ENCODE measurements around the gene LMBR1. TPM values are rescaled to one million over a fixed set of nuclear protein-coding genes. Genes with fewer than 3 reads are reported as not detected.

The LMBR1 gene
- total and polyA plus RNA-seq, 2 donors (not counting 1 experiment from before 2014, with no cell fraction given), result 19.7 to 85.2 TPM

DNA sequence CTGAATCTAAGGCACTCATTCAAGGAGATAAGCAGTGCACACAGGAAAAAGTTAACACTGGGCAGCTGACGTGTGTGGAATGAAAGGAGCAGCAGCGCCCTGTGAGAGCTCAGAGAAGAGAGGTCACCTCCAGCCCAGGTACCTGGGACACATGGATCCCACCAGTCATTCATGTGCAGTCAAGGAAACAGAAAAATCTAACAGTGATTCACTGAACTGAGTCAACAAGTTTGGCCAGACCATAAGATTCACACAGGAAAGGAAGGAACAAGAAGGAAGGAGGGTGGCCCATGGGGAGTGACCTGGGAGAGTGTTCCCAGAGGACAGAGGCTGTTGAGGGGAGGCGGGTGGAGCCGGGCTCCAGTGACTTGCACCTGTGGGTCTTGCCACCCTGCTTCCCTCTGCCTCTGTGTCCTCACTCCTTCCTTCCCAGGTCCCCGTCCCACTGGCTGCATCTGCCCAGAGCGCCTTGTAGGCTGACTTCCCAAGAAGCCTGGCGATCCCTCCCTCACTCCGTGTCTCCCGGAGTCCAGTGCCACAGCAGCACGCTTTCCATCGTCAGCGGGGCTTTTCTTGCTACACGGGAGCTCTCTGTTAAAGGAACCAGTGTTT lies 224.7 kb downstream of the LMBR1 start:
- no peak overlapping the region for H3K4me3 Mint-ChIP-seq

DNA sequence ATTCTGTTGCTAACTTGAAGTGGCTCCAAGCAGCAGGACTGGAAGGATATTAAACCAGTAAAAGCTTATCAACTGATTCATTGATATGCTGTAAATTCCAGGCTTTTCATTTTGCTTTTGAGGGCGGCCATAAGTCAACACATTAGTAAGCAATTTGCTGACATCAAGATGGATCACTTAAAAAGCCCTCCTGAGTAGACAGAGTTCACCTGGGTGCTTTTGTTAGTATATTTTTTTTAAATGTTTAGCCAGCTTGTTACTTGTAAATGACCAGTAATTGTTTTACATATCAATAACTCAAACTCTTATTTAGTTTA lies 225.9 kb downstream of the LMBR1 start:
- CTCF ChIA-PET, result no interaction called here
- ATAC-seq (ENCODE audit: low read depth), result no peak
- H3K9me3 ChIP-seq (ENCODE audit: control extremely low read depth in 1 of 3, control insufficient read depth in 2 of 3, insufficient read depth in 1 of 3, low read length in 2 of 3), result no peaks in the 10 kb centered on the region

More for the DNA sequence above, 224.7 kb downstream of the LMBR1 start:
- Histone ChIP-seq H3K79me2 (ENCODE audit: control insufficient read depth, insufficient read depth, low read length) (no peaks in the 10 kb centered on the region), H3K9me3 (ENCODE audit: control extremely low read depth in 1 of 3, control insufficient read depth in 2 of 3, insufficient read depth in 1 of 3, low read length in 2 of 3) (no peaks in the 10 kb centered on the region), H3K4me3 (ENCODE audit: control extremely low read depth in 1 of 5, extremely low read depth in 1 of 5, insufficient read depth in 1 of 5, low read depth in 2 of 5, low read length in 4 of 5) (no peak overlapping the region), H3K27me3 (replicated peaks in 1 of 4; ENCODE audit: control extremely low read depth in 1 of 4, control insufficient read depth in 3 of 4, insufficient read depth in 4 of 4, low read length in 3 of 4) (no peaks in the 10 kb centered on the region), H3K27ac (ENCODE audit: low read length in 2 of 2) (no peak overlapping the region), H3K9ac (ENCODE audit: low read length) (no peak overlapping the region), H2AFZ (ENCODE audit: insufficient read depth, low read depth, low read length, poor library complexity, severe bottlenecking) (no peak overlapping the region), H4K20me1 (ENCODE audit: control insufficient read depth, insufficient read depth, low read length, poor library complexity, severe bottlenecking) (no peaks in the 10 kb centered on the region), H3K4me1 (ENCODE audit: control insufficient read depth in 2 of 2, insufficient read depth in 2 of 2, low read length in 2 of 2) (no peaks in the 10 kb centered on the region), H3K36me3 (replicated peaks in 1 of 2; ENCODE audit: control extremely low read depth in 1 of 2, control insufficient read depth in 1 of 2, extremely low read depth in 1 of 2, insufficient read depth in 2 of 2, low read length in 1 of 2) (peaks cover 2 to 5% of the 10 kb centered on the region in 2 experiments), H3K4me2 (replicated peaks; ENCODE audit: low read depth, low read length, poor library complexity, severe bottlenecking) (no peak overlapping the region)
- TF ChIP-seq, protein P1, sequence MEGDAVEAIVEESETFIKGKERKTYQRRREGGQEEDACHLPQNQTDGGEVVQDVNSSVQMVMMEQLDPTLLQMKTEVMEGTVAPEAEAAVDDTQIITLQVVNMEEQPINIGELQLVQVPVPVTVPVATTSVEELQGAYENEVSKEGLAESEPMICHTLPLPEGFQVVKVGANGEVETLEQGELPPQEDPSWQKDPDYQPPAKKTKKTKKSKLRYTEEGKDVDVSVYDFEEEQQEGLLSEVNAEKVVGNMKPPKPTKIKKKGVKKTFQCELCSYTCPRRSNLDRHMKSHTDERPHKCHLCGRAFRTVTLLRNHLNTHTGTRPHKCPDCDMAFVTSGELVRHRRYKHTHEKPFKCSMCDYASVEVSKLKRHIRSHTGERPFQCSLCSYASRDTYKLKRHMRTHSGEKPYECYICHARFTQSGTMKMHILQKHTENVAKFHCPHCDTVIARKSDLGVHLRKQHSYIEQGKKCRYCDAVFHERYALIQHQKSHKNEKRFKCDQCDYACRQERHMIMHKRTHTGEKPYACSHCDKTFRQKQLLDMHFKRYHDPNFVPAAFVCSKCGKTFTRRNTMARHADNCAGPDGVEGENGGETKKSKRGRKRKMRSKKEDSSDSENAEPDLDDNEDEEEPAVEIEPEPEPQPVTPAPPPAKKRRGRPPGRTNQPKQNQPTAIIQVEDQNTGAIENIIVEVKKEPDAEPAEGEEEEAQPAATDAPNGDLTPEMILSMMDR (IDR thresholded peaks at IDR 0.05), result no peak
- TF ChIP-seq EZH2 (IDR thresholded peaks at IDR 0.05; ENCODE audit: borderline replicate concordance, insufficient read depth, low read depth, low read length, poor library complexity, severe bottlenecking), result no peak
- intact Hi-C loops (cut with micrococcal nuclease), result no loop called here
- ATAC-seq (ENCODE audit: low read depth) (no peak), DNase-seq (no peak)
- POLR2A ChIA-PET, result no interaction called here
- Mint-ChIP-seq H3K4me1 (no peaks in the 10 kb centered on the region), H3K27ac (no peak overlapping the region), H3K9me3 (ENCODE audit: insufficient read depth) (no peaks in the 10 kb centered on the region), H3K27me3 (no peaks in the 10 kb centered on the region)
- CTCF ChIA-PET, result interaction anchor here (0.6 kb wide), 1 partner anchor 34 kb away, joined by 3 read pairs; no protein-coding TSS in a partner anchor
- WGBS (ENCODE audit: insufficient coverage), result 98% methylated on average over 13 of the region's 13 CpGs

More for the DNA sequence above, 225.9 kb downstream of the LMBR1 start:
- TF ChIP-seq, protein P1 (IDR thresholded peaks at IDR 0.05), result no peak
- TF ChIP-seq EZH2 (IDR thresholded peaks at IDR 0.05; ENCODE audit: borderline replicate concordance, insufficient read depth, low read depth, low read length, poor library complexity, severe bottlenecking), result no peak
- POLR2A ChIA-PET, result no interaction called here
- Histone ChIP-seq H3K9ac (ENCODE audit: low read length) (no peak overlapping the region), H4K20me1 (ENCODE audit: control insufficient read depth, insufficient read depth, low read length, poor library complexity, severe bottlenecking) (no peaks in the 10 kb centered on the region), H3K4me2 (replicated peaks; ENCODE audit: low read depth, low read length, poor library complexity, severe bottlenecking) (no peak overlapping the region), H3K79me2 (ENCODE audit: control insufficient read depth, insufficient read depth, low read length) (no peaks in the 10 kb centered on the region), H3K4me3 (ENCODE audit: control extremely low read depth in 1 of 5, extremely low read depth in 1 of 5, insufficient read depth in 1 of 5, low read depth in 2 of 5, low read length in 4 of 5) (no peak overlapping the region), H2AFZ (ENCODE audit: insufficient read depth, low read depth, low read length, poor library complexity, severe bottlenecking) (no peak overlapping the region), H3K4me1 (ENCODE audit: control insufficient read depth in 2 of 2, insufficient read depth in 2 of 2, low read length in 2 of 2) (no peaks in the 10 kb centered on the region), H3K36me3 (replicated peaks in 1 of 2; ENCODE audit: control extremely low read depth in 1 of 2, control insufficient read depth in 1 of 2, extremely low read depth in 1 of 2, insufficient read depth in 2 of 2, low read length in 1 of 2) (peaks cover 2% of the 10 kb centered on the region in 2 experiments), H3K27ac (ENCODE audit: low read length in 2 of 2) (no peak overlapping the region), H3K27me3 (replicated peaks in 1 of 4; ENCODE audit: control extremely low read depth in 1 of 4, control insufficient read depth in 3 of 4, insufficient read depth in 4 of 4, low read length in 3 of 4) (no peaks in the 10 kb centered on the region)
- Mint-ChIP-seq H3K4me1 (no peaks in the 10 kb centered on the region), H3K4me3 (no peak overlapping the region), H3K9me3 (ENCODE audit: insufficient read depth) (no peaks in the 10 kb centered on the region), H3K27me3 (no peaks in the 10 kb centered on the region), H3K27ac (no peak overlapping the region)
- intact Hi-C loops (cut with micrococcal nuclease), result no loop called here
- 100% methylated on average over 1 of the region's 1 CpG for WGBS (ENCODE audit: insufficient coverage)
- no peak for DNase-seq
